Left ventricle myocardium inferior (tissue), 1 donor: Measurements from ENCODE around the gene MYO5B. TPM values are rescaled to one million over a fixed set of nuclear protein-coding genes. Genes with fewer than 3 reads are reported as not detected.

ENCODE experiments used
- DNase-seq: peaks from one replicate; pipeline ENCODE4 v3.0.0-alpha.2; 2020
- H3K27ac ChIP-seq: fragments of 200-600 bp; replicated peaks from 2 replicates; pipeline ENCODE4 v1.8.0; 2021
- H3K27me3 ChIP-seq: fragments of 200-600 bp; 2 replicates; pipeline ENCODE4 v1.8.0; 2021; ENCODE audit warnings: low read depth
- H3K36me3 ChIP-seq: fragments of 200-600 bp; 2 replicates; pipeline ENCODE4 v1.8.0; 2021
- H3K4me1 ChIP-seq: fragments of 200-600 bp; 2 replicates; pipeline ENCODE4 v1.8.0; 2021
- H3K4me3 ChIP-seq: fragments of 200-600 bp; 2 replicates; pipeline ENCODE4 v1.8.0; 2021; ENCODE audit warnings: mild to moderate bottlenecking, moderate library complexity
- H3K9me3 ChIP-seq: fragments of 200-600 bp; replicated peaks from 2 replicates; pipeline ENCODE4 v1.8.0; 2021
- intact Hi-C: fragments of 100-400 bp; cut with micrococcal nuclease; formaldehyde crosslinking; loops from one replicate; pipeline ENCODE4 v1.11.0; 2022
- total RNA-seq: library from RNA; stranded (reverse); fragmentation: NEBNext Ultra II Directional; extraction: Animal tissue kit (Norgen Biotek cat#: 25700); gene quantifications from one replicate; pipeline ENCODE4 v1.2.1, GENCODE V29; 2021
- TF ChIP-seq, protein P1 (sequence below): fragments of 200-600 bp; IDR thresholded peaks from 2 replicates; pipeline ENCODE4 v1.8.0; 2021; ENCODE audit warnings: antibody characterized with exemption, mild to moderate bottlenecking, borderline replicate concordance
- donor health status: DM: no; HTN: yes; CAD: no; lungs with severe emphysema.

Gene MYO5B
- total RNA-seq, 1 donor from 2014 or later, result 0.44 TPM

DNA sequence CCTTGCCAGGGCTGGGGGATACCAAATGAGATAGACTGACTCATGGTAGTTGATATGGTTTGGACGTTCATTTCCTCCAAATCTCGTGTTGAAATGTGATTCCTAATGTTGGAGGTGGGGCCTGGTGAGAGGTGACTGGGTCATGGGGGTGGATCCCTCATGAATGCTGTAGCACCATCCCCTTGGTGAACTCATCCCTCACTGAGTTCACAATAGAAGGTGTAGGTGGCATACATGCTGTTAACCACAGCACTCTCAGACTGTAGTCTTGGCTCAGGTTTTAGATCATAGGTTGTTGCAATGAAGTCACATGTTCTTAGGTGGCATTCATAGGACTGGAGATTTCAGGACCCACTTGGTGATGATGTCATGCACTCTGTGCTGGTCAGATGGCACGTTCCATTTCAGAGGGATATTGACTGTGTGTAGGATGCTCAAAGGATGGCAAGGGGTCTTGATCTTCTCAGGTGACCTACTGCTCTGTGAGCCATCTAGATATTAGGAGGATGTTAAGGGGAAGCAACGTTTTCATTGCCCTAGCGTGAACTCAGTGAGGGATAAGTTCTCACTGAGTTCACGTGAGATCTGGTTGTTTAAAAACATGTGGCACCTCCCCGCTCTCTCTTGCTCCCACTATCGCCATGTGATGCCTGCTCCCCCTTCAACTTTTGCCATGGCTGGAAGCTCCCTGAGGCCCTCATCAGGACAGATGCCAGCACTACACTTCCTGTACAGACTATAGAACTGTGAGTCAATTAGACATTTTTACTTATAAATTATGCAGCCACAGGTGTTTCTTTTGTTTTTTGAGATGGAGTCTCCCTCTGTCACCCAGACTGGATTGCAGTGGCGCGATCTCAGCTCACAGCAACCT lies 307.8 kb downstream of the MYO5B start:
- no peak overlapping the region for H3K4me3 ChIP-seq
- H3K4me1 ChIP-seq, result no peaks in the 10 kb centered on the region
- intact Hi-C loops, result no loop called here
- no peak overlapping the region for H3K27ac ChIP-seq
- no peaks in the 10 kb centered on the region for H3K36me3 ChIP-seq
- peaks cover 19% of the 10 kb centered on the region for H3K27me3 ChIP-seq
- H3K9me3 ChIP-seq, result no peaks in the 10 kb centered on the region
- DNase-seq, result no peak
- TF ChIP-seq, protein P1, sequence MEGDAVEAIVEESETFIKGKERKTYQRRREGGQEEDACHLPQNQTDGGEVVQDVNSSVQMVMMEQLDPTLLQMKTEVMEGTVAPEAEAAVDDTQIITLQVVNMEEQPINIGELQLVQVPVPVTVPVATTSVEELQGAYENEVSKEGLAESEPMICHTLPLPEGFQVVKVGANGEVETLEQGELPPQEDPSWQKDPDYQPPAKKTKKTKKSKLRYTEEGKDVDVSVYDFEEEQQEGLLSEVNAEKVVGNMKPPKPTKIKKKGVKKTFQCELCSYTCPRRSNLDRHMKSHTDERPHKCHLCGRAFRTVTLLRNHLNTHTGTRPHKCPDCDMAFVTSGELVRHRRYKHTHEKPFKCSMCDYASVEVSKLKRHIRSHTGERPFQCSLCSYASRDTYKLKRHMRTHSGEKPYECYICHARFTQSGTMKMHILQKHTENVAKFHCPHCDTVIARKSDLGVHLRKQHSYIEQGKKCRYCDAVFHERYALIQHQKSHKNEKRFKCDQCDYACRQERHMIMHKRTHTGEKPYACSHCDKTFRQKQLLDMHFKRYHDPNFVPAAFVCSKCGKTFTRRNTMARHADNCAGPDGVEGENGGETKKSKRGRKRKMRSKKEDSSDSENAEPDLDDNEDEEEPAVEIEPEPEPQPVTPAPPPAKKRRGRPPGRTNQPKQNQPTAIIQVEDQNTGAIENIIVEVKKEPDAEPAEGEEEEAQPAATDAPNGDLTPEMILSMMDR, result no peak

GRCh38 chr18:49884959-49885358 lies 310.0 kb downstream of the MYO5B start:
- DNase-seq, result no peak
- intact Hi-C loops, result no loop called here
- Histone ChIP-seq H3K27me3 (peaks cover 29% of the 10 kb centered on the region), H3K4me3 (no peak overlapping the region), H3K4me1 (no peaks in the 10 kb centered on the region), H3K27ac (no peak overlapping the region), H3K9me3 (no peaks in the 10 kb centered on the region), H3K36me3 (no peaks in the 10 kb centered on the region)
- TF ChIP-seq, protein P1, result no peak

- Histone ChIP-seq H3K4me1 (no peaks in the 10 kb centered on the region), H3K4me3 (no peak overlapping the region), H3K9me3 (no peaks in the 10 kb centered on the region), H3K36me3 (no peaks in the 10 kb centered on the region), H3K27me3 (peaks cover 34% of the 10 kb centered on the region), H3K27ac (no peak overlapping the region)
- DNase-seq, result no peak
- intact Hi-C loops, result no loop called here
- TF ChIP-seq, protein P1, result no peak
These were observed 310.5 kb downstream of the MYO5B start for GRCh38 chr18:49884465-49884864.

DNA sequence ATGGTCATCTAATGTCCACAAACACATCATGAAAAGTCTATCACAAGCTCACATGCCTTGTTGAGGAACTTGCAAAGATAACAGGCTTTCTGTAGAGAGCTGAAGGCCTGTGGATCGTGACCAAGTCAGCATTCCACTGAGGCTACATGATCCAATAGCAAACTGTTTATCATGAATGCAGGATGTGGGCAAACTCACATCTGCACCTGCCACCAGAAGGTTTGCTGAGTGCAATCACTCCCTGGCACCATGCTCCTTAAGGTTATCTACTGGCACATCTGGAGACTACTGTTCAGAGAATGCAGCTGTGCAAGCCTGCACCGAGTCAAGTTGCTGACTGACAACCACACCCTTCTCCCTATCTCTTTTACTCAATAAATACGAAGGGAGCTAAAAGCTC lies 314.3 kb downstream of the MYO5B start:
- no peak overlapping the region for H3K27ac ChIP-seq
- no peaks in the 10 kb centered on the region for H3K9me3 ChIP-seq

GRCh38 chr18:49879271-49879580 lies 315.7 kb downstream of the MYO5B start:
- intact Hi-C loops, result no loop called here
- TF ChIP-seq, protein P1, result no peak
- no peak for DNase-seq
- H3K9me3 ChIP-seq, result no peaks in the 10 kb centered on the region
- H3K27ac ChIP-seq, result no peak overlapping the region
- peaks cover 64% of the 10 kb centered on the region for H3K27me3 ChIP-seq
- H3K4me3 ChIP-seq, result no peak overlapping the region
- H3K4me1 ChIP-seq, result no peaks in the 10 kb centered on the region
- H3K36me3 ChIP-seq, result no peaks in the 10 kb centered on the region

More for the DNA sequence above, 314.3 kb downstream of the MYO5B start:
- TF ChIP-seq, protein P1, result no peak
- H3K27me3 ChIP-seq, result peaks cover 62% of the 10 kb centered on the region
- no peak overlapping the region for H3K4me3 ChIP-seq
- intact Hi-C loops, result no loop called here
- no peaks in the 10 kb centered on the region for H3K4me1 ChIP-seq
- H3K36me3 ChIP-seq, result no peaks in the 10 kb centered on the region
- DNase-seq, result no peak
